Measurements from ENCODE around the gene AHCTF1.
A peak's percentile ranks its signal among the peaks of the same experiment; 100 is the strongest.

The AHCTF1 gene

DNA sequence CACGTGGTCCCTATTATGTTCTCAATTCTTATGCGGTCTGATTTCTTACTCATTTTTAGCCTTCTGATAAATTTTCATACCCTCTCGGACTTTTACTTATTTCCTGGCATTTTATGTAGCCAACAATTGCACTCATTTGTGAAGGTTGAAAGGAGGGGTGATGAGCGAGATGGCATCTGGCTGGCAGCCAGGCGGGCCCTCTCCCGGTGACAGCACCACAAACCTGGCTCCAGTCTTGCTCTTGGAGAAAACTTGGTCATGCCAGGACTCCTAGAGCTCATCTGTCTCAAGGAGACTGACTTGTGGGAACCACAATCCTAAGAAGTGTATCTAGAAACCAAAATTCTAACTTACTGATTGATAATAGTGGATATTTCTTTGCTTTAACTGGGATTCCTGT lies 14.6 kb upstream of the AHCTF1 start:
- ChIA-PET POLR2A (no interaction called here), CTCF (interaction anchor here (1.6 kb wide), 1 partner anchor 14 kb away, joined by 3 read pairs; no protein-coding TSS in a partner anchor)

DNA sequence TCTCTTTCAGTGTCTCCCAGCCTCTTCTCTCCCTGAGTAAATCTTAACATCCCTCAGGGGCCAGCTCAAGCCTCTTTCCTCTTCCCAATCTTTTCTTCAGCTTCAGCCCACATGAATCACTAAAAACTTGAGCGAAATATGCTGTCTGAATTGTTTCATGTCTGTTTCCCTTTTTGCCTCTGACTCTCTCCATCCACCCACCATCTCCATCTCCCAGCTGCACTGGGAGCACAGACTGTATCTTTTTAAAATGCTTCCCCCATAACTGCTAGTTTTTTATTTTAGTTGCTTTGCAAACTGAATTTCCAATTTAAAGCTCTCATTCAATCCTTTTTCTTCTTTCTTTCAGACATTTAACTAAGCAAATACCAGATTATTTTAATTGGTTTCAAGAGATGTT lies 3.0 kb upstream of the AHCTF1 start:
- POLR2A ChIA-PET = no interaction called here
- DNase-seq (ENCODE audit: extremely low spot score) = no peak
- CTCF ChIA-PET = interaction anchor here (1.2 kb wide), 1 partner anchor 26 kb away, joined by 4 read pairs; no protein-coding TSS in a partner anchor
- TF ChIP-seq, protein P1, sequence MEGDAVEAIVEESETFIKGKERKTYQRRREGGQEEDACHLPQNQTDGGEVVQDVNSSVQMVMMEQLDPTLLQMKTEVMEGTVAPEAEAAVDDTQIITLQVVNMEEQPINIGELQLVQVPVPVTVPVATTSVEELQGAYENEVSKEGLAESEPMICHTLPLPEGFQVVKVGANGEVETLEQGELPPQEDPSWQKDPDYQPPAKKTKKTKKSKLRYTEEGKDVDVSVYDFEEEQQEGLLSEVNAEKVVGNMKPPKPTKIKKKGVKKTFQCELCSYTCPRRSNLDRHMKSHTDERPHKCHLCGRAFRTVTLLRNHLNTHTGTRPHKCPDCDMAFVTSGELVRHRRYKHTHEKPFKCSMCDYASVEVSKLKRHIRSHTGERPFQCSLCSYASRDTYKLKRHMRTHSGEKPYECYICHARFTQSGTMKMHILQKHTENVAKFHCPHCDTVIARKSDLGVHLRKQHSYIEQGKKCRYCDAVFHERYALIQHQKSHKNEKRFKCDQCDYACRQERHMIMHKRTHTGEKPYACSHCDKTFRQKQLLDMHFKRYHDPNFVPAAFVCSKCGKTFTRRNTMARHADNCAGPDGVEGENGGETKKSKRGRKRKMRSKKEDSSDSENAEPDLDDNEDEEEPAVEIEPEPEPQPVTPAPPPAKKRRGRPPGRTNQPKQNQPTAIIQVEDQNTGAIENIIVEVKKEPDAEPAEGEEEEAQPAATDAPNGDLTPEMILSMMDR (IDR thresholded peaks at IDR 0.05; ENCODE audit: control extremely low read depth, extremely low read depth, low read depth, missing control alignments) = no peak

More for the DNA sequence above, 14.6 kb upstream of the AHCTF1 start:
- DNase-seq (ENCODE audit: extremely low spot score) = no peak
- TF ChIP-seq, protein P1 (IDR thresholded peaks at IDR 0.05; ENCODE audit: control extremely low read depth, extremely low read depth, low read depth, missing control alignments) = no peak

DNA sequence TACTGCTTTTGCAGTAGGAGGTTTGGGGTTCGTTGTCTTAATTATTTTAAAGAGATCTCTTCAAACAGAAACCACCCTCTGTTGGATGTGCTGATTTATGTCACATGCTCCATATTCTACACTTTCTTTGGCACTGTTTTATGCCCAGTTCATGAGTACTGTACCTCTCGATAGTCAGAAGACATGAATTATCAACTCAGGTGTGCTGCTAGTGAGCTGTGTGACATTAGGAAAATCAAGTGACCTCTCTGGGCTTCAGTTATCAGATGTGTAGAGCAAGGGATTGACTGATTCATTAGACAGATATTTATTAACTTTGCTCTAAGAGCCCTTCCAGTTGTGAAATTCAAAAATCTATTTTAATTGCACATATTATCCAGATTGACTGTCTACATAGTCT lies 2.1 kb upstream of the AHCTF1 start:
- TF ChIP-seq, protein P1 (IDR thresholded peaks at IDR 0.05; ENCODE audit: control extremely low read depth, extremely low read depth, low read depth, missing control alignments) = no peak
- no peak for DNase-seq (ENCODE audit: extremely low spot score)
- ChIA-PET CTCF (interaction anchor here (0.6 kb wide), 1 partner anchor 17 kb away, joined by 3 read pairs; no protein-coding TSS in a partner anchor), POLR2A (no interaction called here)

DNA sequence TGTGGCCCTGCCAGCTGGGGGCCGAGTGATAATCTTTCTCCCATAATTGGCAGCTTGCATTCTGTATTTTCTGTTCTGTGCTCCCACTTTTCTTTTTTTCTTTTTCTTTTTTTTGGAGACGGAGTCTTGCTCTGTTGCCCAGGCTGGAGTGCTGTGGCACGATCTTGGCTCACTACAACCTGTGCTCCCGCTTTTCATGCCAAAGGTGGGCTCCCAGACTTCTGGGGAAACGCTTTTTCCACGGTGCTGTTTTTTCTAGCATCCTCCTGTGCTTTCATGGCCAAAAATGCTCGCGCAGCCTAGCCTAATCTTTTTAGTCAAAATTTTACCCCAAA lies 585 bp upstream of the AHCTF1 start:
- ChIA-PET POLR2A (no interaction called here), CTCF (no interaction called here)
- no peak for DNase-seq (ENCODE audit: extremely low spot score)
- TF ChIP-seq, protein P1 (IDR thresholded peaks at IDR 0.05; ENCODE audit: control extremely low read depth, extremely low read depth, low read depth, missing control alignments) = no peak

DNA sequence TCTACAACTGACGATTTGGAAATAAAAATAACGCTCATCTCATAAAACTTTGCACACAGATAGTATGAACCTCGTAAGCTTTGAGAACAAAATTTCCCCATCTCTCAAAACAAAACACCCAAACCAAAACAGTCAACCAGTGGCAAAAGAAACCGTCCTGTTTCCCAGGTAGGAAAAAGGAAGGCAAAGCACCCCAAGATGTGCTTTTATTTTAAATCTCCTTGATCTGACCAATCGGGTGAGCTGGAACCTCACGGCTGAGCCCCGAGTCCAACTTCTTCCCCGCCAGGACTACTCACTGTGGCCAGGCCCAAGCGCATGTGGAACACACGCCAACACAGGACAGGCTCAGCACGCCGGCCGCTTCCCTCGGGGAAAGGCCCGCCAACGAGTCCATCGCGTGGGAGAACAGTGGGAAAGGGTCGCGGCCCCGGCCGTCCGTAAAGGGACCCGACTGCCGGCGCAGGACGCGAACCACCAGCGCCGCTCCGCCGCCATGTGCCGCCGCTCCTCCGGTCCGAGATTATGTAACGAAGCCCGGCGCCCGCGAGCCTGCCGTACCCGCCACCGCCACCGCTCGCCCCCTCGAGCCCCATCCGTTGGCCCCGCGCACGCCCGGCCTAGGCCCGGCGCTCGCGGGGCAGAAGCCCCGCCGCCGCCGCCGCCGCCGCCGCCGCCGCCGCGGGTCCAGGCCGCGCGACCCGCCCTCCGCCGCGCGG lies 759 bp downstream of the AHCTF1 start:
- ChIA-PET POLR2A (no interaction called here), CTCF (interaction anchor here (1.2 to 1.4 kb wide), 2 partner anchors 13 to 40 kb away, joined by 3 read pairs; no protein-coding TSS in a partner anchor)
- peak; percentile 49 for DNase-seq (ENCODE audit: extremely low spot score)
- TF ChIP-seq, protein P1 (IDR thresholded peaks at IDR 0.05; ENCODE audit: control extremely low read depth, extremely low read depth, low read depth, missing control alignments) = no peak

DNA sequence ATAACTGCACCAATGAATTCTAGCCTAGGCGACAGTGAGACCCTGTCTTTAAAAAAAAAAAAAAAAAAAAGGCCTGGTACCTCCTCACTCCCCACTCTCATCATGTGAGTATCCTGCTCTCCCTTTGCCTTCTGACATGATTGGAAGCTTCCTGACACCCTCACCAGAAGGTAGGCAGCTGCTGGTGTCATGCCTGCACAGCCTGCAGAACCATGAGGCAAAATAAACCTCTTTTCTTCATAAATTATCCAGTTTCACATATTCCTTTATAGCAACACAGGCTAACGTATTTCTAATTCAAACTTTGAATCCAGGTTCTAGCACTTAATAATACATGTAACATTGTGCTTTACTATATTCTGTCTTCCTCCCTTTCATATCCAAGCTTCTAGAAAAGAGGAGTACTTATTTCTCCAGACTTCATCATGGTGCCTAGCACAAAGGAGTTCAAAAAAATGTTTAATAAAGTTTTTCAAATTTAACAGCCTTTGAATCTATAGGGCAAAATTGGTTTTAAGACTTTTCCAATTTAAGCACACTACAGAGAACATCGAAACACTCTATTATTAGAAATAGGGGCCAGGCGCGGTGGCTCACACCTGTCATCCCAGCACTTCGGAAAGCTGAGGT lies 5.6 kb downstream of the AHCTF1 start:
- no peak for DNase-seq (ENCODE audit: extremely low spot score)
- ChIA-PET CTCF (interaction anchor here (1.4 kb wide), 1 partner anchor 19 kb away, joined by 5 read pairs; no protein-coding TSS in a partner anchor), POLR2A (interaction anchor here (0.6 kb wide), 1 partner anchor 33 kb away, joined by 4 read pairs; no protein-coding TSS in a partner anchor)
- TF ChIP-seq, protein P1 (IDR thresholded peaks at IDR 0.05; ENCODE audit: control extremely low read depth, extremely low read depth, low read depth, missing control alignments) = no peak

All from GM10248 (cell line).